SK-N-SH treated with all-trans-retinoic acid at 6 μM for 48 hours (cell line): ENCODE data around the gene TLX2.

Experiments used
- ATAC-seq: fragments of 200-7000 bp; cut with Tn5 transposase; 3 replicates; pipeline ENCODE4 v1.9.1; 2020; ENCODE audit warnings: mild to moderate bottlenecking, moderate library complexity
- ARNTL ChIP-seq: fragments of 450-650 bp; formaldehyde crosslinking; IDR thresholded peaks from 2 replicates; pipeline ENCODE4 v1.5.0; 2020; ENCODE audit warnings: low read depth, mild to moderate bottlenecking, moderate library complexity, borderline replicate concordance
- BACH2 ChIP-seq: fragments of 250-450 bp; sonication (Bioruptor Pico); IDR thresholded peaks from 2 replicates; pipeline ENCODE4 v1.9.0; 2021; ENCODE audit warnings: mild to moderate bottlenecking, borderline replicate concordance
- CSDC2 ChIP-seq: fragments of 250-450 bp; sonication (Bioruptor Pico); IDR thresholded peaks from 2 replicates; pipeline ENCODE4 v1.5.0; 2020; ENCODE audit warnings: mild to moderate bottlenecking, moderate library complexity
- CSRNP3 ChIP-seq: fragments of 250-450 bp; sonication (Bioruptor Pico); IDR thresholded peaks from 2 replicates; pipeline ENCODE4 v1.5.1; 2021; ENCODE audit warnings: mild to moderate bottlenecking, moderate library complexity
- ESRRG ChIP-seq: fragments of 250-450 bp; sonication (Bioruptor Pico); IDR thresholded peaks from 2 replicates; pipeline ENCODE4 v1.6.1; 2021; ENCODE audit warnings: mild to moderate bottlenecking
- GLIS3 ChIP-seq: fragments of 250-450 bp; sonication (Bioruptor Pico); IDR thresholded peaks from 2 replicates; pipeline ENCODE4 v1.5.0; 2020; ENCODE audit warnings: mild to moderate bottlenecking, moderate library complexity
- ISL1 ChIP-seq: fragments of 250-450 bp; sonication (Bioruptor Pico); IDR thresholded peaks from 2 replicates; pipeline ENCODE4 v2.1.2; 2022; ENCODE audit warnings: mild to moderate bottlenecking, moderate library complexity
- OSR1 ChIP-seq: fragments of 250-450 bp; sonication (Bioruptor Pico); IDR thresholded peaks from 2 replicates; pipeline ENCODE4 v1.8.0; 2022; ENCODE audit warnings: moderate library complexity, mild to moderate bottlenecking, inconsistent platforms
- POU6F1 ChIP-seq: fragments of 250-450 bp; sonication (Bioruptor Pico); IDR thresholded peaks from 2 replicates; pipeline ENCODE4 v1.8.0; 2021; ENCODE audit warnings: low read depth, mild to moderate bottlenecking, moderate library complexity, borderline replicate concordance
- PPARA ChIP-seq: fragments of 250-450 bp; sonication (Bioruptor Pico); IDR thresholded peaks from 2 replicates; pipeline ENCODE4 v1.5.0; 2020; ENCODE audit warnings: mild to moderate bottlenecking, borderline replicate concordance
- RARB ChIP-seq: fragments of 250-450 bp; sonication (Bioruptor Pico); IDR thresholded peaks from 2 replicates; pipeline ENCODE4 v1.8.0; 2021; ENCODE audit warnings: mild to moderate bottlenecking, moderate library complexity
- SNAI2 ChIP-seq: fragments of 250-450 bp; sonication (Bioruptor Pico); IDR thresholded peaks from 2 replicates; pipeline ENCODE4 v1.5.0; 2020; ENCODE audit warnings: mild to moderate bottlenecking, moderate library complexity
- TCF4 ChIP-seq: fragments of 250-450 bp; sonication (Bioruptor Pico); IDR thresholded peaks from 2 replicates; pipeline ENCODE4 v1.8.0; 2021; ENCODE audit warnings: mild to moderate bottlenecking, moderate library complexity, borderline replicate concordance
- TOX ChIP-seq: fragments of 250-450 bp; sonication (Bioruptor Pico); IDR thresholded peaks from 2 replicates; pipeline ENCODE4 v1.8.0; 2021; ENCODE audit warnings: mild to moderate bottlenecking, moderate library complexity, borderline replicate concordance
- ZC3H10 ChIP-seq: fragments of 250-450 bp; sonication (Bioruptor Pico); IDR thresholded peaks from 2 replicates; pipeline ENCODE4 v1.5.1; 2021; ENCODE audit warnings: mild to moderate bottlenecking, moderate library complexity
- ZFP3 ChIP-seq: fragments of 250-450 bp; sonication (Bioruptor Pico); IDR thresholded peaks from 2 replicates; pipeline ENCODE4 v1.5.0; 2020; ENCODE audit warnings: mild to moderate bottlenecking, moderate library complexity
- ZFP30 ChIP-seq: fragments of 450-650 bp; formaldehyde crosslinking; IDR thresholded peaks from 2 replicates; pipeline ENCODE4 v1.5.0; 2022; ENCODE audit warnings: mild to moderate bottlenecking, moderate library complexity
- ZNF565 ChIP-seq: fragments of 450-650 bp; formaldehyde crosslinking; conservative IDR thresholded peaks from 2 replicates; pipeline ENCODE4 v1.5.0; 2020; ENCODE audit warnings: low read depth, mild to moderate bottlenecking, moderate library complexity
- ZNF70 ChIP-seq: fragments of 450-650 bp; formaldehyde crosslinking; IDR thresholded peaks from 2 replicates; pipeline ENCODE4 v1.5.0; 2020; ENCODE audit warnings: mild to moderate bottlenecking, moderate library complexity
- ZNF8 ChIP-seq: fragments of 450-650 bp; formaldehyde crosslinking; IDR thresholded peaks from 2 replicates; pipeline ENCODE4 v1.5.0; 2020; ENCODE audit warnings: mild to moderate bottlenecking, moderate library complexity
- TF ChIP-seq, protein P1 (sequence below): fragments of 250-450 bp; sonication (Bioruptor Pico); IDR thresholded peaks from 2 replicates; pipeline ENCODE4 v1.5.0; 2020; ENCODE audit warnings: mild to moderate bottlenecking, moderate library complexity
- TF ChIP-seq, protein P2 (sequence below): fragments of 250-450 bp; sonication (Bioruptor Pico); IDR thresholded peaks from 2 replicates; pipeline ENCODE4 v1.5.1; 2020; ENCODE audit warnings: low read depth, mild to moderate bottlenecking, moderate library complexity
- TF ChIP-seq, protein P3 (sequence below): fragments of 250-450 bp; sonication (Bioruptor Pico); IDR thresholded peaks from 2 replicates; pipeline ENCODE4 v1.8.0; 2020; ENCODE audit warnings: mild to moderate bottlenecking, moderate library complexity, borderline replicate concordance

Gene TLX2

DNA sequence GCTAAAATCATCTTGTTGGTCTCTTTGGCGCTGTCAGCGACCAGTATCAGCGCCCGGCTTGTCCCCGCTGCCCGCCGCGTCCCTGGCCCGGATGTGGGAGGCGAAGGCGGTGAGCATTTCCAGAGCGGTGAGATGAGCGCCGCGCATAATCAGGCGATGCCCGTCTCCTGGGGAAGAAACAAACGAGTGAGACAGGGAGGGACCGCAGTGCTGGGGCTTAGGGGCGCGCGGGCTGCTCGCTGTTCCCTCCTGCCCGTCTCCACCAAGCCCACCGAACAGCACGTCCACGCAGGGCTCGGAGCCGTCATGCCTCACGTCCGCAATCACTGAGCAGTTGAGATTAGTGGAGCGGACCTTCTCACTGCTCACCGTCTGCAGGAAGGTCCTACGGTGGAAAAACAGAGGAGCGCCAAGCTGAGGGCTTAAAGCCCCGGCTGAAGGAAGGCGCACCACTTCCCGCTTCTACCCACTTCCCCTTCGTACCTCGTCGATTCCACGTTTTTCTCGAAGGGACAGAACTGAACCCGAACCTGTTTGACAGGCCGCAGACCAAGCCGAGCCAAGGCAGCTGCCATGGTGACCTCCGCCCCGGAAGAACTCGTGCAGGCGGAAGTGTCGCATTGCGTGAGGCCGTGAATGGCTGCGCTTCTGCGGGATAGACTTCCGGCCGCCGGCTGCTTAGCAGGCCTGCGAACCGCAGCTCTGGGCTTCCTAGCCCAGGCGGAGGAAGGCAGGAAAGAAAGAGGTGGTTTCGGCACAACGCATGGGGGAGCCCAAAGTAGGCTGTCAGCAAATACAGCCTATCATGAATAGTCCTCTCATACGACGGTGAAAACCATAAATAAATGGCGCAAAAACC is 41.9 kb upstream of the TLX2 start, which contains the start of gene MRPL53:
Gene MRPL53, minus strand, starts transcription at position 595 of the 859 bp plus-strand sequence. Its CDS starts 20 bp downstream, at position 575.
- ATAC-seq, result peak; percentile 91
- TF ChIP-seq TOX (CRISPR knock-in tag) (no peak), ZNF565 (no peak), RARB (CRISPR knock-in tag) (0 out of 2 replicates have a peak, but pooled peaks have one; percentile 11), ZNF8 (no peak), GLIS3 (peak; percentile 86), ARNTL (CRISPR knock-in tag) (no peak), ISL1 (CRISPR knock-in tag) (no peak), ESRRG (no peak), CSRNP3 (CRISPR knock-in tag) (no peak), TCF4 (CRISPR knock-in tag) (0 out of 2 replicates have a peak, but pooled peaks have one; percentile 15), POU6F1 (CRISPR knock-in tag) (0 out of 2 replicates have a peak, but pooled peaks have one; percentile 70), CSDC2 (CRISPR knock-in tag) (no peak), BACH2 (CRISPR knock-in tag) (no peak), OSR1 (CRISPR knock-in tag) (no peak), ZFP30 (no peak), ZFP3 (CRISPR knock-in tag) (peak; percentile 61; the same call in 1 of the 2 replicates), SNAI2 (no peak), PPARA (no peak), ZNF70 (CRISPR knock-in tag) (no peak), ZC3H10 (no peak)
- TF ChIP-seq, protein P1, sequence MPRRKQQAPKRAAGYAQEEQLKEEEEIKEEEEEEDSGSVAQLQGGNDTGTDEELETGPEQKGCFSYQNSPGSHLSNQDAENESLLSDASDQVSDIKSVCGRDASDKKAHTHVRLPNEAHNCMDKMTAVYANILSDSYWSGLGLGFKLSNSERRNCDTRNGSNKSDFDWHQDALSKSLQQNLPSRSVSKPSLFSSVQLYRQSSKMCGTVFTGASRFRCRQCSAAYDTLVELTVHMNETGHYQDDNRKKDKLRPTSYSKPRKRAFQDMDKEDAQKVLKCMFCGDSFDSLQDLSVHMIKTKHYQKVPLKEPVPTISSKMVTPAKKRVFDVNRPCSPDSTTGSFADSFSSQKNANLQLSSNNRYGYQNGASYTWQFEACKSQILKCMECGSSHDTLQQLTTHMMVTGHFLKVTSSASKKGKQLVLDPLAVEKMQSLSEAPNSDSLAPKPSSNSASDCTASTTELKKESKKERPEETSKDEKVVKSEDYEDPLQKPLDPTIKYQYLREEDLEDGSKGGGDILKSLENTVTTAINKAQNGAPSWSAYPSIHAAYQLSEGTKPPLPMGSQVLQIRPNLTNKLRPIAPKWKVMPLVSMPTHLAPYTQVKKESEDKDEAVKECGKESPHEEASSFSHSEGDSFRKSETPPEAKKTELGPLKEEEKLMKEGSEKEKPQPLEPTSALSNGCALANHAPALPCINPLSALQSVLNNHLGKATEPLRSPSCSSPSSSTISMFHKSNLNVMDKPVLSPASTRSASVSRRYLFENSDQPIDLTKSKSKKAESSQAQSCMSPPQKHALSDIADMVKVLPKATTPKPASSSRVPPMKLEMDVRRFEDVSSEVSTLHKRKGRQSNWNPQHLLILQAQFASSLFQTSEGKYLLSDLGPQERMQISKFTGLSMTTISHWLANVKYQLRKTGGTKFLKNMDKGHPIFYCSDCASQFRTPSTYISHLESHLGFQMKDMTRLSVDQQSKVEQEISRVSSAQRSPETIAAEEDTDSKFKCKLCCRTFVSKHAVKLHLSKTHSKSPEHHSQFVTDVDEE (CRISPR knock-in tag), result no peak; the same call in 1 of the 2 replicates
- TF ChIP-seq, protein P2, sequence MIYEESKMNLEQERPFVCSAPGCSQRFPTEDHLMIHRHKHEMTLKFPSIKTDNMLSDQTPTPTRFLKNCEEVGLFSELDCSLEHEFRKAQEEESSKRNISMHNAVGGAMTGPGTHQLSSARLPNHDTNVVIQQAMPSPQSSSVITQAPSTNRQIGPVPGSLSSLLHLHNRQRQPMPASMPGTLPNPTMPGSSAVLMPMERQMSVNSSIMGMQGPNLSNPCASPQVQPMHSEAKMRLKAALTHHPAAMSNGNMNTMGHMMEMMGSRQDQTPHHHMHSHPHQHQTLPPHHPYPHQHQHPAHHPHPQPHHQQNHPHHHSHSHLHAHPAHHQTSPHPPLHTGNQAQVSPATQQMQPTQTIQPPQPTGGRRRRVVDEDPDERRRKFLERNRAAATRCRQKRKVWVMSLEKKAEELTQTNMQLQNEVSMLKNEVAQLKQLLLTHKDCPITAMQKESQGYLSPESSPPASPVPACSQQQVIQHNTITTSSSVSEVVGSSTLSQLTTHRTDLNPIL, result no peak
- TF ChIP-seq, protein P3, sequence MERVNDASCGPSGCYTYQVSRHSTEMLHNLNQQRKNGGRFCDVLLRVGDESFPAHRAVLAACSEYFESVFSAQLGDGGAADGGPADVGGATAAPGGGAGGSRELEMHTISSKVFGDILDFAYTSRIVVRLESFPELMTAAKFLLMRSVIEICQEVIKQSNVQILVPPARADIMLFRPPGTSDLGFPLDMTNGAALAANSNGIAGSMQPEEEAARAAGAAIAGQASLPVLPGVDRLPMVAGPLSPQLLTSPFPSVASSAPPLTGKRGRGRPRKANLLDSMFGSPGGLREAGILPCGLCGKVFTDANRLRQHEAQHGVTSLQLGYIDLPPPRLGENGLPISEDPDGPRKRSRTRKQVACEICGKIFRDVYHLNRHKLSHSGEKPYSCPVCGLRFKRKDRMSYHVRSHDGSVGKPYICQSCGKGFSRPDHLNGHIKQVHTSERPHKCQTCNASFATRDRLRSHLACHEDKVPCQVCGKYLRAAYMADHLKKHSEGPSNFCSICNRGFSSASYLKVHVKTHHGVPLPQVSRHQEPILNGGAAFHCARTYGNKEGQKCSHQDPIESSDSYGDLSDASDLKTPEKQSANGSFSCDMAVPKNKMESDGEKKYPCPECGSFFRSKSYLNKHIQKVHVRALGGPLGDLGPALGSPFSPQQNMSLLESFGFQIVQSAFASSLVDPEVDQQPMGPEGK (CRISPR knock-in tag), result no peak

GRCh38 chr2:74472945-74473258 is 41.3 kb upstream of the TLX2 start:
- ATAC-seq, result peak; percentile 4
- TF ChIP-seq ZC3H10, result no peak
- TF ChIP-seq TCF4 (CRISPR knock-in tag), result no peak
- no peak for TF ChIP-seq ZNF565
- no peak for TF ChIP-seq ISL1 (CRISPR knock-in tag)
- no peak for TF ChIP-seq POU6F1 (CRISPR knock-in tag)
- no peak for TF ChIP-seq SNAI2
- no peak for TF ChIP-seq RARB (CRISPR knock-in tag)
- no peak for TF ChIP-seq OSR1 (CRISPR knock-in tag)
- no peak for TF ChIP-seq ZNF70 (CRISPR knock-in tag)
- TF ChIP-seq BACH2 (CRISPR knock-in tag), result no peak
- TF ChIP-seq ZNF8, result no peak
- TF ChIP-seq CSRNP3 (CRISPR knock-in tag), result no peak
- no peak for TF ChIP-seq TOX (CRISPR knock-in tag)
- TF ChIP-seq, protein P3 (CRISPR knock-in tag), result no peak
- no peak for TF ChIP-seq PPARA
